Thoracic aorta (tissue), 2 donors: Measurements from ENCODE around the gene MCC. TPM values are rescaled to one million over a fixed set of nuclear protein-coding genes. Genes with fewer than 3 reads are reported as not detected.

Experiments used
- ATAC-seq: fragments of 150-250 bp; one replicate; pipeline ENCODE4 v1.8.0; 2017; ENCODE audit warnings: low read depth; ENCODE audit not compliant: insufficient number of reproducible peaks, low FRiP score
- DNase-seq: peaks from one replicate; pipeline ENCODE4 v3.0.0-alpha.2; 2020; ENCODE audit warnings: low spot score
- H3K27ac ChIP-seq, 2 donors: fragments of 200-600 bp; sonication (generic); 1 replicate in 1 of 2; 2 replicates in 1 of 2; pipeline ENCODE4 v1.5.1; 2016; ENCODE audit warnings: mild to moderate bottlenecking in 2 of 2, moderate library complexity in 2 of 2
- H3K27me3 ChIP-seq: fragments of 200-600 bp; sonication (generic); replicated peaks from 2 replicates; pipeline ENCODE4 v1.6.0; 2016; ENCODE audit warnings: mild to moderate bottlenecking; ENCODE audit not compliant: insufficient read depth
- H3K36me3 ChIP-seq: fragments of 200-600 bp; sonication (generic); one replicate; pipeline ENCODE4 v1.5.1; 2016
- H3K4me1 ChIP-seq, 2 donors: fragments of 200-600 bp; sonication (generic); 1 replicate in 1 of 2; 2 replicates in 1 of 2; pipeline versions ENCODE4 v1.5.1 to v1.6.0; 2016; ENCODE audit warnings: low read depth in 2 of 2, mild to moderate bottlenecking in 1 of 2; ENCODE audit not compliant: control insufficient read depth in 1 of 2
- H3K4me3 ChIP-seq: fragments of 200-600 bp; sonication (generic); 2 replicates; pipeline ENCODE4 v1.5.1; 2016; ENCODE audit warnings: mild to moderate bottlenecking
- H3K9me3 ChIP-seq: fragments of 200-600 bp; sonication (generic); 2 replicates; pipeline ENCODE4 v1.5.1; 2016
- total RNA-seq, 2 donors: library from RNA; depleted of rRNA; stranded (reverse); fragments of >200 nt; gene quantifications; one replicate each; pipeline versions ENCODE4 v1.1.0 to v1.2.3, GENCODE V29; 2016
- TF ChIP-seq, protein P1 (sequence below): fragments of 200-600 bp; sonication (generic); IDR thresholded peaks from one replicate; pipeline ENCODE4 v1.5.1; 2019; ENCODE audit warnings: antibody characterized with exemption

Gene MCC
- total RNA-seq, 2 donors from 2014 or later: 14.6 to 27.2 TPM

DNA sequence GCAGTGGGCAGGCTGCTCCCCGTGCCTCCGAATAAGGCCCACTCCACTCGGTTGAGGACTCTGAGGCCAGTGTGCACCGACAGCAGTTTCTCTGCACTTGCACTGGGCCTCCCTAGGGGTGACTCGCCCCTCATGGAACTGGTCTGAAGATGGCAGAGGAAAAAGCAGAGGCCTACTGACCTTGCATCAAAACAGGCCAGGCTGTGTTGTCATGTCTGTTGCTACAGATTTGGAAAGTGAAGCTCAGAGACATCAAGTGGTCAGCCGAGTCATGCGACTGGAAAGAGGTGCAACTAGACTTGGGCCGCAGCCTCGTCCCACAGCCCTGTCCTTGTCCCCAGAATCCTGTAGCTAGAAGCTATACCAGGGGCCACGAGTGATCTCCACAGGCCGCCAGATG, 433.4 kb downstream of the MCC start:
- Histone ChIP-seq H3K9me3 (no peaks in the 10 kb centered on the region), H3K36me3 (no peaks in the 10 kb centered on the region), H3K4me3 (no peak overlapping the region), H3K27ac (no peak overlapping the region), H3K4me1 (peaks cover 16 to 25% of the 10 kb centered on the region in 2 donors), H3K27me3 (no peaks in the 10 kb centered on the region)
- no peak for ATAC-seq
- TF ChIP-seq, protein P1, sequence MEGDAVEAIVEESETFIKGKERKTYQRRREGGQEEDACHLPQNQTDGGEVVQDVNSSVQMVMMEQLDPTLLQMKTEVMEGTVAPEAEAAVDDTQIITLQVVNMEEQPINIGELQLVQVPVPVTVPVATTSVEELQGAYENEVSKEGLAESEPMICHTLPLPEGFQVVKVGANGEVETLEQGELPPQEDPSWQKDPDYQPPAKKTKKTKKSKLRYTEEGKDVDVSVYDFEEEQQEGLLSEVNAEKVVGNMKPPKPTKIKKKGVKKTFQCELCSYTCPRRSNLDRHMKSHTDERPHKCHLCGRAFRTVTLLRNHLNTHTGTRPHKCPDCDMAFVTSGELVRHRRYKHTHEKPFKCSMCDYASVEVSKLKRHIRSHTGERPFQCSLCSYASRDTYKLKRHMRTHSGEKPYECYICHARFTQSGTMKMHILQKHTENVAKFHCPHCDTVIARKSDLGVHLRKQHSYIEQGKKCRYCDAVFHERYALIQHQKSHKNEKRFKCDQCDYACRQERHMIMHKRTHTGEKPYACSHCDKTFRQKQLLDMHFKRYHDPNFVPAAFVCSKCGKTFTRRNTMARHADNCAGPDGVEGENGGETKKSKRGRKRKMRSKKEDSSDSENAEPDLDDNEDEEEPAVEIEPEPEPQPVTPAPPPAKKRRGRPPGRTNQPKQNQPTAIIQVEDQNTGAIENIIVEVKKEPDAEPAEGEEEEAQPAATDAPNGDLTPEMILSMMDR: no peak
- DNase-seq: no peak

DNA sequence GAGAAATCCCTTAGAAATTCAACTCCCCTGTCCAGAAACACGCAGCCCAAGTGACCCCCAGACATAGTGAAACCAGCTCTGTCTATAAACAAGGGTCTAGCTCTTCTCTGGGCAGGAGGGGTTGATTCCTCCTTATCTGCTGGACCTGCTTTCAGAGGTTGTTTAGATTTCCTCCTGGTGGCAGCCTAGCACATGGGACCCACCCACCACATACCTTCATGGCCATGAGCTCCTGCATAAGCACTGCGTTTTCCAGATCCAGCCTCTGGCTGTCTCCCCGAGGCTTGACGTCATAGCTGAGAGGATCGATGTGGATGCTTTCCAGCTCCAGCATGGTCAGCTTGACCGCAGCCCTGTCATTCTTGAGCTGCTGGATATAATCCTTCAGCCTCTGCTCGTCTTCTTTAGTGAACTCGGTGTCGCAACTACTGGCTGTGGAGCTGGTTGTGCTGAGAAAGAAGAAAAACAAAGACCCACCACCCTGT, 434.7 kb downstream of the MCC start:
- H3K9me3 ChIP-seq: no peaks in the 10 kb centered on the region
- TF ChIP-seq, protein P1: no peak
- no peak for DNase-seq
- no peak for ATAC-seq
- no peaks in the 10 kb centered on the region for H3K27me3 ChIP-seq
- H3K27ac ChIP-seq: no peak overlapping the region
- no peaks in the 10 kb centered on the region for H3K36me3 ChIP-seq
- peaks cover 16 to 25% of the 10 kb centered on the region in 2 donors for H3K4me1 ChIP-seq
- H3K4me3 ChIP-seq: no peak overlapping the region

DNA sequence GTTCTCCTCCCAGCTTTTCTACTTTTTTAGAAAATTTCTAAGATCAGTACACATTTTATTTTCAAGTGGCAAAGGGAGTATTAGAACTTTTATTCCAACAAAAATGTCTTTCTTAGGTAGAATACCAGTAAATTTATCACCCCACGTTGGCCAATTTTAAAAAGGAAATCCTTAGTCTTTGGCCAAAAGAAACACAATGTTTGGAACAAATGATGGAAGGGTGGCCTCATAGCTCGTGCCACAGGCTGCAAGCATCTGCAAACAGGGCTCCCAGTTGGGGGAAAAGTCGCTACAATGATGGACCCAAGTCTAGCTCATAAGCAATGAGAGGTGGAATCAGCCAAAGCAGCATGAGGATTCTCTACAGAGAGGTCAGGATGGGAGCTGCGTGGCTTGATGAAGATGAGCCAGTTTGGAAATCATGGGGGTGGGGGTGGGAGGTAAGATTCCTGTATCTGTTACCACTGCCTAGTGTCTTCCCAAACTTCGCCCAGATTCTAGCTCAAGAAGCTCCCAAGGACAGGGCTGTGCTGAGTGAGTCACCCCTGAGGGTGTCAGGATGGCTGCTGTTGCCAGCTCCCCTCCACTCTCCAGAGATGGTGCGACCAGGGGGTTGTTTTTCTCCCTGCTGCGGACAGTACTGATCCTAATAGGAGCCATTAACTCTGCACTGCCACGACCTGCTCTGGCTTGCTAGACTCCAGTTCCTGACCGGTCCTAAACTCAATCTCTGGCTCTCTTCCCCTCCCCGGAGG, 436.0 kb downstream of the MCC start:
- H3K4me3 ChIP-seq: no peak overlapping the region
- TF ChIP-seq, protein P1: no peak
- no peak for ATAC-seq

DNA sequence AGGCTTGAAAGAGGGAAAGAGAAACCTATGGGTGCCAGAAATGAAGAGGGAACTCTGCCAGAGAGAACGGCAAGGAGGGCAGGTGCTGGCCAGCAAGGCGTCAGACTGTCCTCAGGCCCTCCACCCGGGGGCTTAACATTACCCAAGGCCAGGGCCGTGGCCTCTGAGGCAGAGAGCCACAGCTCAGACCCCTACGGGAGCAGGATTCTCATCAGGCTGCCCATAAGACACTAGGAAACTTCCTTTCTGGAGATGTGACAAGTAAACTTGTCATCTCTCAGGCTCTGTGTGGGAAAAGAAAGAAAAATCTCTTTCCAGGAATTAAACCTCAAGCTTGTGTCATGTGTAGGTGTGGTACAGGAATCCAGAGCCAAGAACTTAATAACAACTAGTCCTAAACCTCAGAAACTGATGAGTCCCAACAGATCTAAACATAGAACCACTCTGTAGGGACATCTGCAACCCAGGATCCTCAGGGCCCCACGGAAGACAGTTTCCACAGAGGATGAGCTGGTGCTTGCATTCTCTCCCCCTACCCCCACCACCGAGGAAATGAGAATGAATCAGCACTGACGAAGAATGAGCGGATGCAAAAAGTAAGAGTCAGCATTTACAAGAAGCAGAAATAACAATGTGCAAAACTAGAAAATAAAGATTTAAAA, 437.4 kb downstream of the MCC start:
- DNase-seq (no peak), ATAC-seq (no peak)
- Histone ChIP-seq H3K4me1 (peaks cover 16 to 25% of the 10 kb centered on the region in 2 donors), H3K27me3 (no peaks in the 10 kb centered on the region), H3K36me3 (no peaks in the 10 kb centered on the region), H3K27ac (peak overlapping the region in 1 of 2 donors; percentile 7), H3K4me3 (peak overlapping the region; percentile 37), H3K9me3 (no peaks in the 10 kb centered on the region)
- TF ChIP-seq, protein P1: no peak

More for the DNA sequence above, 436.0 kb downstream of the MCC start:
- no peaks in the 10 kb centered on the region for H3K36me3 ChIP-seq
- peaks cover 16 to 25% of the 10 kb centered on the region in 2 donors for H3K4me1 ChIP-seq
- DNase-seq: no peak
- H3K27me3 ChIP-seq: no peaks in the 10 kb centered on the region
- no peaks in the 10 kb centered on the region for H3K9me3 ChIP-seq
- H3K27ac ChIP-seq: no peak overlapping the region

DNA sequence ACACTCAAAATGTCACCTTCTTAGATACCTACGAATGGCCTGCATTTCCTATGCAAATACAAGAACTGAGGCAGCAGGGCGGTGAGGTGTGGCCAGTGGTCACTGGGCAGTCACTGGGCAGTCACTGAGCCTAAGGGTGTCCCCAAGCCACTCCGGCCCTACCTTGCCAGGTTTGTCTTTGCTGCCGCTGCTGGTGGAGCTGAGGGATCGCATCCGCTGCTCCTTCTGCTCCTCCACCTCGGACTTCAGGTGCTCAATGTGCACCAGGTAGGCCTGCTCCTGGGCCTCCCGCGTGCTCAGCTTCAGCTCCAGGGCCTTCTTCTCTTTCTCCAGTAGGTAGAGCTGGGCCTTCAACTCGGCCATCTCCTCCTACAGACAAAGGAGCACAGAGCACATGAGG, 439.3 kb downstream of the MCC start:
- no peak overlapping the region for H3K4me3 ChIP-seq
- H3K27me3 ChIP-seq: no peaks in the 10 kb centered on the region
- no peaks in the 10 kb centered on the region for H3K36me3 ChIP-seq
- DNase-seq: no peak
- ATAC-seq: no peak
- TF ChIP-seq, protein P1: no peak
- H3K27ac ChIP-seq: no peak overlapping the region
- H3K4me1 ChIP-seq: peaks cover 16 to 25% of the 10 kb centered on the region in 2 donors
- H3K9me3 ChIP-seq: no peaks in the 10 kb centered on the region
